Activated CD8-positive, alpha-beta T cell treated with anti-CD3 and anti-CD28 coated beads for 36 hours (primary cell): ENCODE measurements around the gene BICC1. TPM values are rescaled to one million over a fixed set of nuclear protein-coding genes. Genes with fewer than 3 reads are reported as not detected.

Source experiments
- ATAC-seq: fragments of 200-7000 bp; cut with Tn5 transposase; one replicate; pipeline ENCODE4 v1.10.0; 2021; ENCODE audit warnings: mild to moderate bottlenecking, moderate library complexity
- CTCF ChIA-PET: fragments of 350-600 bp; sonication (Branson Sonifier 250); formaldehyde crosslinking; loops from one replicate; lab custom pipeline; 2021; ENCODE audit warnings: antibody characterized with exemption; lab: Charles Lee
- POLR2A ChIA-PET: fragments of 350-600 bp; sonication (Branson Sonifier 250); formaldehyde crosslinking; loops from one replicate; lab custom pipeline; 2021; ENCODE audit warnings: antibody characterized with exemption; lab: Charles Lee
- DNase-seq: peaks from one replicate; pipeline ENCODE4 v3.0.0-alpha.2; 2020
- H3K27ac Mint-ChIP-seq: one replicate; pipeline ENCODE4 v1.8.0; 2021; ENCODE audit warnings: mild to moderate bottlenecking, mixed read lengths
- H3K27me3 Mint-ChIP-seq: one replicate; pipeline ENCODE4 v1.8.0; 2021; ENCODE audit warnings: mixed read lengths
- H3K36me3 Mint-ChIP-seq: one replicate; pipeline ENCODE4 v1.8.0; 2021; ENCODE audit warnings: low read depth, mixed read lengths
- H3K4me1 Mint-ChIP-seq: one replicate; pipeline ENCODE4 v1.8.0; 2021; ENCODE audit warnings: low read depth, mixed read lengths
- H3K4me3 Mint-ChIP-seq: one replicate; pipeline ENCODE4 v1.8.0; 2021; ENCODE audit warnings: mild to moderate bottlenecking, moderate library complexity, mixed read lengths
- H3K9me3 Mint-ChIP-seq: one replicate; pipeline ENCODE4 v1.8.0; 2021; ENCODE audit warnings: mixed read lengths
- CTCF ChIP-seq: fragments of 200-600 bp; IDR thresholded peaks from one replicate; pipeline ENCODE4 v1.8.0; 2022; ENCODE audit warnings: antibody characterized with exemption, mild to moderate bottlenecking
- intact Hi-C: fragments of 100-400 bp; cut with micrococcal nuclease; formaldehyde crosslinking; loops from one replicate; pipeline ENCODE4 v1.10.0; 2022
- total RNA-seq, 2 experiments: library from RNA; stranded (reverse); gene quantifications; one replicate each; pipeline ENCODE4 v1.2.3, GENCODE V29; 2021

The BICC1 gene
- total RNA-seq, 2 experiments from 2014 or later = not detected

GRCh38 chr10:58599927-58600553 is 87.4 kb downstream of the BICC1 start:
- no peak for TF ChIP-seq CTCF
- H3K4me3 Mint-ChIP-seq = no peak overlapping the region
- intact Hi-C loops = no loop called here
- ChIA-PET CTCF (no interaction called here), POLR2A (interaction anchor here (0.7 kb wide), 1 partner anchor 939 kb away, joined by 3 read pairs; no protein-coding TSS in a partner anchor)
- H3K27ac Mint-ChIP-seq = no peak overlapping the region
- H3K4me1 Mint-ChIP-seq = no peaks in the 10 kb centered on the region
- no peaks in the 10 kb centered on the region for H3K36me3 Mint-ChIP-seq
- no peaks in the 10 kb centered on the region for H3K27me3 Mint-ChIP-seq
- peaks cover 5% of the 10 kb centered on the region for H3K9me3 Mint-ChIP-seq
- ATAC-seq (no peak), DNase-seq (no peak)

DNA sequence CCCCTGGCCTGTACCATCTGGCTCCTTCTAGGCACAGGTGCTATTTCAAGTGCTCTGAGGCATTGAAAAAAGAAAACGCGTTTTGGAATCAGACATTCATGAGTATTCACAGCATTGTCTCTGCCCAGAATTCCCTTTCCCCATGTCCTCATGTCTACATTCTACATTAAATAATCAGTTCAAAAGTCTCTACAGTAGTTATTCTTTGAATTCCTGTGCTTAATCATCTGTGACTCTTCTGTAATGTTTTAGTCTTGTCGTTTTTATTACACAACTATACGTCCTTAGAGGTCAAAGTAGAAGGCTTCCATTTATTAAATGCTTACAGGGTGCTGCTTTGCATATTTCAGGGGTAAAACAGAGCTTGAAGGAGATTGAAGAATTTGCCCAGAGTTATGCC is 95.7 kb downstream of the BICC1 start:
- POLR2A ChIA-PET = no interaction called here
- ATAC-seq (no peak), DNase-seq (no peak)
- Mint-ChIP-seq H3K4me3 (no peak overlapping the region), H3K4me1 (no peaks in the 10 kb centered on the region), H3K27ac (no peak overlapping the region), H3K27me3 (peaks cover 1% of the 10 kb centered on the region), H3K9me3 (no peaks in the 10 kb centered on the region), H3K36me3 (no peaks in the 10 kb centered on the region)
- intact Hi-C loops = no loop called here
- no peak for TF ChIP-seq CTCF
- CTCF ChIA-PET = no interaction called here

- DNase-seq = no peak
- Mint-ChIP-seq H3K9me3 (no peaks in the 10 kb centered on the region), H3K36me3 (no peaks in the 10 kb centered on the region), H3K27me3 (peaks cover 1% of the 10 kb centered on the region), H3K4me1 (no peaks in the 10 kb centered on the region), H3K27ac (no peak overlapping the region), H3K4me3 (no peak overlapping the region)
- ChIA-PET POLR2A (no interaction called here), CTCF (no interaction called here)
- no peak for ATAC-seq
- intact Hi-C loops = no loop called here
- TF ChIP-seq CTCF = no peak
These were observed 96.3 kb downstream of the BICC1 start for GRCh38 chr10:58608826-58609531.

DNA sequence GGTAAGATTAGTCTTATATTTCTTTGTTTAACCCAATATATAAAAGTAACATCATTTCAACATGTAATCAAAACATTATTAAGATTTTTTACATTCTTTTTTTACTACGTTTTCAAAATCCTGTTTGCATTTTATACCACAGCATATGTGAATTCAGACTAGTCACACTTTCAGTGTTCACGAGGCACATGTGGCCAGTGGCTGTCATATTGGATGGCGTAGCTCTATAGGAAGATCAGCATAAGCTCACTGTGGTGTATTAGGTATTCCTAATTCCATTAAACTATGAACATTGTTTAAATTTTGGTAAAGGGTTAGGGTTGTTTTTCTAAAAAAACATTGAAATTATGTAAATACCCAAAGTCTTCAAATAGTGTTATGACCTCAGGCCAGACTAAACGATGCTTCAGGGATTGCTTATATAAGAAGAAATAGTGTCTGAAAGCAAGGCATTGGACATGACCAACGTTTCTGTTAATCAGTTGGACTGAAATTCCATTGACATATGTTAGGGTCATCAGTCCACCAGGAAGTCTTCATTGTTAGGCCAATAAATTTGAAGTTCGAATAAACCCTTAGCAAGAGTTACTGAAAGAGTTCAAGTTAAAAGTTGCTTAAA is 97.0 kb downstream of the BICC1 start:
- Mint-ChIP-seq H3K4me1 (no peaks in the 10 kb centered on the region), H3K27me3 (peaks cover 1% of the 10 kb centered on the region), H3K4me3 (no peak overlapping the region), H3K36me3 (no peaks in the 10 kb centered on the region), H3K27ac (no peak overlapping the region), H3K9me3 (no peaks in the 10 kb centered on the region)
- no peak for TF ChIP-seq CTCF
- DNase-seq (no peak), ATAC-seq (no peak)
- ChIA-PET POLR2A (no interaction called here), CTCF (no interaction called here)
- intact Hi-C loops = no loop called here
